Endothelial cell of umbilical vein (primary cell): ENCODE data around the gene ABCA1.

Experiments
- CTCF ChIP-seq, 2 donors: IDR thresholded peaks; 1 replicate in 1 of 2; 2 replicates in 1 of 2; pipeline ENCODE4 v1.5.1; 2011; ENCODE audit warnings: low read length in 2 of 2, mild to moderate bottlenecking in 2 of 2, moderate library complexity in 2 of 2, control low read depth in 1 of 2, inconsistent platforms in 1 of 2, low read depth in 1 of 2; ENCODE audit not compliant: insufficient read depth in 1 of 2; ENCODE audit errors: extremely low read depth in 1 of 2
- MYC ChIP-seq: IDR thresholded peaks from one replicate; pipeline ENCODE4 v1.6.1; 2011; ENCODE audit warnings: mild to moderate bottlenecking, low read depth, low read length

GRCh38 chr9:104844710-104845109, 83.2 kb downstream of the ABCA1 start:
- no peak for TF ChIP-seq CTCF (IDR thresholded peaks at IDR 0.05; ENCODE audit: extremely low read depth in 1 of 2, insufficient read depth in 1 of 2, low read depth in 1 of 2, low read length in 2 of 2)
- no peak for TF ChIP-seq MYC
